Tibial nerve (tissue), 4 donors: ENCODE data around the gene ALDOC. TPM values are rescaled to one million over a fixed set of nuclear protein-coding genes. Genes with fewer than 3 reads are reported as not detected.

Experiments
- DNase-seq, 2 donors: peaks; one replicate each; pipeline ENCODE4 v3.0.0-alpha.2; 2019; ENCODE audit warnings: low spot score in 2 of 2
- H3K27ac ChIP-seq, 4 donors: fragments of 200-600 bp; sonication (generic) in 3 of 4; one replicate each; pipeline ENCODE4 v1.5.1; 2017 to 2019; ENCODE audit warnings: mild to moderate bottlenecking in 1 of 4
- H3K27me3 ChIP-seq, 2 donors: fragments of 200-600 bp; sonication (generic) in 1 of 2; one replicate each; pipeline versions ENCODE4 v1.5.1 to v1.6.0; 2017 to 2019
- H3K36me3 ChIP-seq, 3 donors: fragments of 200-600 bp; sonication (generic); one replicate each; pipeline ENCODE4 v1.5.1; 2018 to 2019
- H3K4me1 ChIP-seq, 4 donors: fragments of 200-600 bp; sonication (generic) in 3 of 4; one replicate each; pipeline ENCODE4 v1.5.1; 2017 to 2019
- H3K4me3 ChIP-seq, 4 donors: fragments of 200-600 bp; sonication (generic) in 3 of 4; one replicate each; pipeline ENCODE4 v1.5.1; 2017 to 2019; ENCODE audit warnings: mild to moderate bottlenecking in 1 of 4, moderate library complexity in 1 of 4
- H3K9me3 ChIP-seq, 4 donors: fragments of 200-600 bp; sonication (generic) in 3 of 4; one replicate each; pipeline ENCODE4 v1.5.1; 2017 to 2019
- EP300 ChIP-seq, 2 donors: sonication (generic); formaldehyde crosslinking; IDR thresholded peaks; one replicate each; pipeline ENCODE4 v1.6.1; 2017; ENCODE audit warnings: antibody characterized with exemption in 2 of 2, mild to moderate bottlenecking in 1 of 2
- POLR2A ChIP-seq, 2 donors: fragments of 450-650 bp; IDR thresholded peaks; one replicate each; pipeline ENCODE4 v1.6.1; 2017; ENCODE audit warnings: antibody characterized with exemption in 2 of 2, mild to moderate bottlenecking in 2 of 2, moderate library complexity in 2 of 2
- WGBS, 2 donors: methylation state at CpG; one replicate each; pipeline ENCODE4 v1.1.5; 2018; 5-methylcytosine and 5-hydroxymethylcytosine counted together
- total RNA-seq, 4 donors: library from RNA; depleted of rRNA; stranded (reverse); fragments of >200 nt; gene quantifications; one replicate each; pipeline ENCODE4 v1.1.0, GENCODE V29; 2016
- TF ChIP-seq, protein P1 (sequence below), 5 experiments: fragments of 200-600 bp in 3 of 5; fragments of 450-650 bp in 2 of 5; sonication (generic) in 3 of 5; IDR thresholded peaks; one replicate each; pipeline ENCODE4 v1.5.1; 2016 to 2019; ENCODE audit warnings: antibody characterized with exemption in 5 of 5, mild to moderate bottlenecking in 3 of 5, moderate library complexity in 2 of 5

The ALDOC gene
- total RNA-seq, 4 donors from 2014 or later = 46.2 to 222 (median 141) TPM

DNA sequence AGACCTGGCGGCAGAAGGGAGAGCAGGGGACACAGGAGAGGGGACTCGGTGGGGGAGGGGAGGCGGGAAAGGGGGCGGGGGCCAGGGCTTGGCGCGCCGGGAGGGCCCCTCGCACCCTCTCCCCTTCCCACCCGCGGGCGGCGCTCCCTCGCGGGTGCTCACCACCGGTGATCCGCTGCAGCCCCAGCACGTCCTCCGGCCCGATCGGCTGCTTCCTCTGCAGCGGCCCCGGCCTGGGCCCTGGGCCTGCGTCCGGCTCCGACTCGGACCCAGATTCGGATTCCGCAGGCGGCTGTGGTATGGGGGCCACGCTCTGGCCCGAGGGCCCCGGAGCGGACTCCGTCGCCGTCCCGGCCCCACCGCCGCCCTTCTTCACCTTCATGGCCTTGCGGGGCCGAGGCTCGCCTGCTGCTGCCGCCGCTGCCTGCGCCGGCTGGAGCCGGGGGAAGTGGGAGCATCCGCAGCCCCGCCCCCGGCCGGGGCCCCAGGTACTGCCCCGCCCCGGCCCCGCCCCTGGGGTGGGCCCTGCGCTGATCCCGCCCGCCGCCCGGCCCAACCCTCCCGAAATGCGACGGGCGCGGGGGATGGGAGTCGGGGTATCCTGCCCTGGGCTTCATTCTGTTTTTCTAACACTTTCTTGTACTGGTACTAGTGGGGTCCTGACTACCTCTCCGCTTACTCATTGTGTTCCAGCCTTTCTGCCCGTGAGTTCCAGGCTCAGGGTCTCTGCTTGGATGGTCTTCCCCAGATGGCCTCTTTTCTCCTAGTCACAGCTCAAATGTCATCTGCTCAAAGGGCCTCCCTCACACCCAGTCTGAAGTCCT, 24.3 kb downstream of the ALDOC start, which contains the start of gene UNC119:
Gene UNC119 (minus strand): TSS at position 449 of the 824 bp plus-strand sequence. CDS start 67 bp downstream, at position 382.
- peaks cover 0 to 37% (median 9%) of the 10 kb centered on the region in 4 donors for H3K4me1 ChIP-seq
- H3K36me3 ChIP-seq = peaks cover 6 to 44% (median 24%) of the 10 kb centered on the region in 3 donors
- peak; percentile 44 to 51 for DNase-seq
- TF ChIP-seq, protein P1, sequence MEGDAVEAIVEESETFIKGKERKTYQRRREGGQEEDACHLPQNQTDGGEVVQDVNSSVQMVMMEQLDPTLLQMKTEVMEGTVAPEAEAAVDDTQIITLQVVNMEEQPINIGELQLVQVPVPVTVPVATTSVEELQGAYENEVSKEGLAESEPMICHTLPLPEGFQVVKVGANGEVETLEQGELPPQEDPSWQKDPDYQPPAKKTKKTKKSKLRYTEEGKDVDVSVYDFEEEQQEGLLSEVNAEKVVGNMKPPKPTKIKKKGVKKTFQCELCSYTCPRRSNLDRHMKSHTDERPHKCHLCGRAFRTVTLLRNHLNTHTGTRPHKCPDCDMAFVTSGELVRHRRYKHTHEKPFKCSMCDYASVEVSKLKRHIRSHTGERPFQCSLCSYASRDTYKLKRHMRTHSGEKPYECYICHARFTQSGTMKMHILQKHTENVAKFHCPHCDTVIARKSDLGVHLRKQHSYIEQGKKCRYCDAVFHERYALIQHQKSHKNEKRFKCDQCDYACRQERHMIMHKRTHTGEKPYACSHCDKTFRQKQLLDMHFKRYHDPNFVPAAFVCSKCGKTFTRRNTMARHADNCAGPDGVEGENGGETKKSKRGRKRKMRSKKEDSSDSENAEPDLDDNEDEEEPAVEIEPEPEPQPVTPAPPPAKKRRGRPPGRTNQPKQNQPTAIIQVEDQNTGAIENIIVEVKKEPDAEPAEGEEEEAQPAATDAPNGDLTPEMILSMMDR (IDR thresholded peaks at IDR 0.05) = no peak
- TF ChIP-seq EP300 (IDR thresholded peaks at IDR 0.05) = peak in 1 of 2 donors; percentile 60
- TF ChIP-seq POLR2A (IDR thresholded peaks at IDR 0.05) = peak in 1 of 2 donors; percentile 39
- no peaks in the 10 kb centered on the region for H3K27me3 ChIP-seq
- H3K27ac ChIP-seq = peak within 1 kb of the TSS; percentile 16 to 82 (median 64)
- no peaks in the 10 kb centered on the region for H3K9me3 ChIP-seq
- 1 to 2% methylated on average over 48 to 51 of the region's 67 CpGs for WGBS, 2 donors
- peak within 1 kb of the TSS; percentile 67 to 95 (median 72) for H3K4me3 ChIP-seq

GRCh38 chr17:28551421-28552175, 25.1 kb downstream of the ALDOC start:
- no peak for DNase-seq
- Histone ChIP-seq H3K27me3 (no peaks in the 10 kb centered on the region), H3K36me3 (peaks cover 5 to 44% (median 22%) of the 10 kb centered on the region in 3 donors), H3K4me3 (peak overlapping the region; percentile 67 to 95 (median 72)), H3K9me3 (no peaks in the 10 kb centered on the region), H3K4me1 (peaks cover 0 to 37% (median 9%) of the 10 kb centered on the region in 4 donors), H3K27ac (peak overlapping the region in 3 of 4 donors; percentile 47 to 82 (median 80))
- 13 to 20% methylated on average over 10 of the region's 10 CpGs for WGBS, 2 donors
- TF ChIP-seq EP300 (IDR thresholded peaks at IDR 0.05) (no peak), POLR2A (IDR thresholded peaks at IDR 0.05) (no peak)
- TF ChIP-seq, protein P1 (IDR thresholded peaks at IDR 0.05) = no peak

GRCh38 chr17:28550858-28551257, 25.8 kb downstream of the ALDOC start:
- 100% methylated on average over 1 of the region's 1 CpG for WGBS, 2 donors
- Histone ChIP-seq H3K4me1 (peaks cover 0 to 37% (median 9%) of the 10 kb centered on the region in 4 donors), H3K4me3 (no peak overlapping the region), H3K9me3 (no peaks in the 10 kb centered on the region), H3K27ac (no peak overlapping the region), H3K36me3 (peaks cover 2 to 38% (median 20%) of the 10 kb centered on the region in 3 donors), H3K27me3 (no peaks in the 10 kb centered on the region)
- TF ChIP-seq EP300 (IDR thresholded peaks at IDR 0.05) (no peak), POLR2A (IDR thresholded peaks at IDR 0.05) (no peak)
- TF ChIP-seq, protein P1 (IDR thresholded peaks at IDR 0.05) = no peak
- no peak for DNase-seq

DNA sequence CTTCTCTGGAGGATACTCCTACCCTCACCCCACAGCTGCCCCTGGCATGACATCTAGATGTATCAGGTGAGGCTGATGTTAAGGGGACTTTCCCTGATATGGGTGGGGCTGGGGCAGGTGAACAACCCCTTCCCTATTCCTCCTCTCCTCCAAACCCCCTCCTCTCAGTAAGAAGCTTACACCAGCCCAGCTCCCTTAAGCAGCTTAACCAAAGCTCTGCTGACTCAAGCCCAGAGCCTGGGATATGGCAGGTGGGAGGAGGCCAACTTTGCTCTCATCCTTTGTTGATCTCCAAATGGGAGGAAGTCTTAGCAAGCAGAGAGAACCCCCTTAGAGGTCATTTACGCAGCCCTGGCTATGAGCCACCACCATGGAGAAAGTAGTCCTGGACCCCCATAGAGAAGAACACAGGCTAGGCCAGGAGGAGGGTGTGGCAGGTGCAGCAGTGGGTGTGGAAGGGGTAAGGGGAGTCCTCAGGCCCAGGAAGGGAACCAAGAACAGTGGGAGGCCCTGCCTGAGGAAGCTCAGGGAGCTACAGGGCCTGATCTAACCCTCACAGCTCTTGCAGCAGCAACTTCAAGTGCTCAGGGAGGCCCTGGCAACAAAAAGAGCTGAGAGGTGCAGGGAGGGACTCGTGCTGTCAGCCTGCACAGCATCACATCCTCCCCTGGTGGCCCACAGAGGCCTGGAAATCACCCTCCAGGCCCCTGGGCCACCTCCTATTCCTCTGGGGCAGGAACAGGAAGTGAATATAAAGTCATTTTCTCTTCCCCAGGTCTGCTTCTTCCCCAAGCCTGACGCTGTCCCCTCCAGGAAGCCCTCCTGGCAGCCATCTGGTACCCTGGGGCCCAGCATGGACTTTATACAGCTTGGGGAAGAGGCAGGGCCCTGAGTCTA, 27.2 kb downstream of the ALDOC start:
- H3K4me3 ChIP-seq = no peak overlapping the region
- peaks cover 0 to 37% (median 9%) of the 10 kb centered on the region in 4 donors for H3K4me1 ChIP-seq
- DNase-seq = no peak
- peak overlapping the region in 1 of 4 donors; percentile 12 for H3K27ac ChIP-seq
- WGBS, 2 donors = 80% methylated on average over 3 of the region's 3 CpGs
- H3K36me3 ChIP-seq = peaks cover 0 to 24% (median 9%) of the 10 kb centered on the region in 3 donors
- no peaks in the 10 kb centered on the region for H3K9me3 ChIP-seq
- TF ChIP-seq POLR2A (IDR thresholded peaks at IDR 0.05) (no peak), EP300 (IDR thresholded peaks at IDR 0.05) (no peak)
- TF ChIP-seq, protein P1 (IDR thresholded peaks at IDR 0.05) = no peak
- no peaks in the 10 kb centered on the region for H3K27me3 ChIP-seq
